Tibial nerve (tissue), 4 donors: ENCODE data around the gene PCDHA3. TPM values are rescaled to one million over a fixed set of nuclear protein-coding genes. Genes with fewer than 3 reads are reported as not detected.
"Not testable (repeated sequence)": the region's sequence is repeated elsewhere in the genome, so short reads cannot be mapped to it uniquely, and the experiment has no call there.

ENCODE experiments used
- DNase-seq, 2 donors: peaks; one replicate each; pipeline ENCODE4 v3.0.0-alpha.2; 2019; ENCODE audit warnings: low spot score in 2 of 2
- H3K27ac ChIP-seq, 4 donors: fragments of 200-600 bp; sonication (generic) in 3 of 4; one replicate each; pipeline ENCODE4 v1.5.1; 2017 to 2019; ENCODE audit warnings: mild to moderate bottlenecking in 1 of 4
- H3K27me3 ChIP-seq, 2 donors: fragments of 200-600 bp; sonication (generic) in 1 of 2; one replicate each; pipeline versions ENCODE4 v1.5.1 to v1.6.0; 2017 to 2019
- H3K36me3 ChIP-seq, 3 donors: fragments of 200-600 bp; sonication (generic); one replicate each; pipeline ENCODE4 v1.5.1; 2018 to 2019
- H3K4me1 ChIP-seq, 4 donors: fragments of 200-600 bp; sonication (generic) in 3 of 4; one replicate each; pipeline ENCODE4 v1.5.1; 2017 to 2019
- H3K4me3 ChIP-seq, 4 donors: fragments of 200-600 bp; sonication (generic) in 3 of 4; one replicate each; pipeline ENCODE4 v1.5.1; 2017 to 2019; ENCODE audit warnings: mild to moderate bottlenecking in 1 of 4, moderate library complexity in 1 of 4
- H3K9me3 ChIP-seq, 4 donors: fragments of 200-600 bp; sonication (generic) in 3 of 4; one replicate each; pipeline ENCODE4 v1.5.1; 2017 to 2019
- CTCF ChIP-seq, 5 experiments: fragments of 200-600 bp in 3 of 5; fragments of 450-650 bp in 2 of 5; sonication (generic) in 3 of 5; IDR thresholded peaks; one replicate each; pipeline ENCODE4 v1.5.1; 2016 to 2019; ENCODE audit warnings: antibody characterized with exemption in 5 of 5, mild to moderate bottlenecking in 3 of 5, moderate library complexity in 2 of 5
- EP300 ChIP-seq, 2 donors: sonication (generic); formaldehyde crosslinking; IDR thresholded peaks; one replicate each; pipeline ENCODE4 v1.6.1; 2017; ENCODE audit warnings: antibody characterized with exemption in 2 of 2, mild to moderate bottlenecking in 1 of 2
- POLR2A ChIP-seq, 2 donors: fragments of 450-650 bp; IDR thresholded peaks; one replicate each; pipeline ENCODE4 v1.6.1; 2017; ENCODE audit warnings: antibody characterized with exemption in 2 of 2, mild to moderate bottlenecking in 2 of 2, moderate library complexity in 2 of 2
- WGBS, 2 donors: methylation state at CpG; one replicate each; pipeline ENCODE4 v1.1.5; 2018; 5-methylcytosine and 5-hydroxymethylcytosine counted together
- total RNA-seq, 4 donors: library from RNA; depleted of rRNA; stranded (reverse); fragments of >200 nt; gene quantifications; one replicate each; pipeline ENCODE4 v1.1.0, GENCODE V29; 2016

The PCDHA3 gene
- total RNA-seq, 4 donors from 2014 or later: 0.84 to 3.5 (median 0.94) TPM

- Histone ChIP-seq H3K27me3 (no peaks in the 10 kb centered on the region), H3K27ac (peak within 1 kb of the TSS in 2 of 4 donors; percentile 12 to 52), H3K9me3 (peaks cover 0 to 74% (median 6%) of the 10 kb centered on the region in 4 donors), H3K4me3 (peak within 1 kb of the TSS; percentile 22 to 51 (median 28)), H3K36me3 (peaks cover 0 to 3% (median 0%) of the 10 kb centered on the region in 3 donors), H3K4me1 (no peaks in the 10 kb centered on the region)
- DNase-seq: peak in 1 of 2 donors; percentile 30
- 21 to 23% methylated on average over 38 to 40 of the region's 47 CpGs for WGBS, 2 donors
- TF ChIP-seq EP300 (IDR thresholded peaks at IDR 0.05) (no peak), POLR2A (IDR thresholded peaks at IDR 0.05) (no peak), CTCF (IDR thresholded peaks at IDR 0.05) (peak in 3 of 5 experiments; percentile 20 to 40 (median 37))
Measured at GRCh38 chr5:140806834-140807775, 6.2 kb downstream of the PCDHA3 start, which contains the start of gene PCDHA4. TSS of gene PCDHA4 (plus strand) at chr5:140807068.

- H3K27ac ChIP-seq, H3K36me3 ChIP-seq, H3K4me3 ChIP-seq, H3K4me1 ChIP-seq, DNase-seq, H3K27me3 ChIP-seq: not testable (repeated sequence)
- peaks cover 0 to 67% (median 6%) of the 10 kb centered on the region in 4 donors for H3K9me3 ChIP-seq
- 69 to 70% methylated on average over 30 to 61 of the region's 62 CpGs for WGBS, 2 donors
Measured at GRCh38 chr5:140808241-140808888, 7.5 kb downstream of the PCDHA3 start.

- Histone ChIP-seq H3K36me3 (peaks cover 0 to 3% (median 0%) of the 10 kb centered on the region in 3 donors), H3K4me1 (no peaks in the 10 kb centered on the region), H3K27ac (no peak overlapping the region), H3K27me3 (no peaks in the 10 kb centered on the region), H3K9me3 (peaks cover 0 to 62% (median 6%) of the 10 kb centered on the region in 4 donors), H3K4me3 (no peak overlapping the region)
- WGBS, 2 donors: 76 to 77% methylated on average over 11 to 39 of the region's 43 CpGs
- TF ChIP-seq EP300 (IDR thresholded peaks at IDR 0.05): no peak
- no peak for TF ChIP-seq CTCF (IDR thresholded peaks at IDR 0.05)
- no peak for TF ChIP-seq POLR2A (IDR thresholded peaks at IDR 0.05)
- no peak for DNase-seq
Measured at GRCh38 chr5:140808889-140809291, 8.0 kb downstream of the PCDHA3 start.

GRCh38 chr5:140821375-140822280, 20.8 kb downstream of the PCDHA3 start, which contains the start of gene PCDHA5:
TSS of gene PCDHA5 (plus strand) at chr5:140821613.
- peak within 1 kb of the TSS in 1 of 4 donors; percentile 33 for H3K4me3 ChIP-seq

More at GRCh38 chr5:140821375-140822280, 20.8 kb downstream of the PCDHA3 start, which contains the start of gene PCDHA5:
- peak in 1 of 2 donors; percentile 19 for DNase-seq
- H3K27ac ChIP-seq: no peak within 1 kb of the TSS
- no peaks in the 10 kb centered on the region for H3K27me3 ChIP-seq
- WGBS, 2 donors: 28 to 34% methylated on average over 39 of the region's 39 CpGs
- TF ChIP-seq CTCF (IDR thresholded peaks at IDR 0.05): peak in 2 of 5 experiments; percentile 15 to 26
- no peak for TF ChIP-seq POLR2A (IDR thresholded peaks at IDR 0.05)
- H3K36me3 ChIP-seq: no peaks in the 10 kb centered on the region
- no peaks in the 10 kb centered on the region for H3K4me1 ChIP-seq
- H3K9me3 ChIP-seq: peaks cover 0 to 42% (median 4%) of the 10 kb centered on the region in 4 donors
